HCT116 (cell line): ENCODE results near the gene PFDN5. TPM values are rescaled to one million over a fixed set of nuclear protein-coding genes. Genes with fewer than 3 reads are reported as not detected.
A peak's percentile ranks its signal among the peaks of the same experiment; 100 is the strongest.

Experiments used
- ATAC-seq: fragments of 200-7000 bp; cut with Tn5 transposase; 2 replicates; pipeline ENCODE4 v1.9.1; 2020; ENCODE audit warnings: mild to moderate bottlenecking, moderate library complexity
- BruUV-seq: library from RNA; stranded (reverse); fragments of 400-500 nt; replicated peaks from 2 replicates; lab custom pipeline; 2021; lab: Mats Ljungman, UMichigan
- CTCF ChIA-PET: fragments of 300-600 bp; sonication (Branson Sonifier 250); formaldehyde crosslinking; loops from one replicate; lab custom pipeline; 2021; ENCODE audit warnings: antibody characterized with exemption; lab: Charles Lee
- POLR2A ChIA-PET: fragments of 300-600, 350-600 bp; sonication (Branson Sonifier 250); formaldehyde crosslinking; loops from one replicate; lab custom pipeline; 2021; ENCODE audit warnings: antibody characterized with exemption; lab: Charles Lee
- RAD21 ChIA-PET, 2 experiments: fragments of 300-600 bp; sonication (Branson Sonifier 250); formaldehyde crosslinking; loops; one replicate each; lab custom pipeline; 2023; ENCODE audit warnings: low total read pairs in 2 of 2; ENCODE audit not compliant: uncharacterized antibody in 2 of 2, unreplicated experiment in 2 of 2, low non-redundant PET in 1 of 2; lab: Charles Lee
- DNase-seq: peaks from one replicate; pipeline ENCODE4 v3.0.0-alpha.2; 2010; ENCODE audit warnings: low read depth, low spot score
- H2AFZ ChIP-seq: fragments of 200-600 bp; shearing (Covaris generic), sonication (generic); 2 replicates; pipeline ENCODE4 v1.6.1; 2017; ENCODE audit warnings: low read depth, mixed run types, mixed read lengths, antibody characterized with exemption, low read length; ENCODE audit not compliant: poor library complexity, severe bottlenecking
- H3K27ac ChIP-seq: 2 replicates; pipeline ENCODE4 v1.5.1; 2012; ENCODE audit warnings: low read depth, low read length
- H3K27me3 ChIP-seq: fragments of 200-600 bp; sonication (generic); 2 replicates; pipeline ENCODE4 v1.6.1; 2016; ENCODE audit warnings: mixed run types, low read length, mixed read lengths; ENCODE audit not compliant: insufficient read depth
- H3K36me3 ChIP-seq, 2 experiments: fragments of 200-500 bp in 1 of 2; fragments of 200-600 bp in 1 of 2; sonication (Bioruptor generic) in 1 of 2; sonication (generic) in 1 of 2; 2 replicates each; pipeline versions ENCODE4 v1.5.1 to v1.6.1; 2014 to 2016; ENCODE audit warnings: low read length in 2 of 2, inconsistent platforms in 1 of 2, mixed read lengths in 1 of 2, mixed run types in 1 of 2; ENCODE audit not compliant: insufficient read depth in 2 of 2, control insufficient read depth in 1 of 2
- H3K4me1 ChIP-seq, 2 experiments: fragments of 200-600 bp in 1 of 2; sonication (generic) in 1 of 2; 2 replicates each; pipeline versions ENCODE4 v1.5.1 to v1.6.1; 2012 to 2017; ENCODE audit warnings: low read length in 2 of 2, inconsistent platforms in 1 of 2, mild to moderate bottlenecking in 1 of 2, mixed read lengths in 1 of 2, mixed run types in 1 of 2, moderate library complexity in 1 of 2; ENCODE audit not compliant: insufficient read depth in 2 of 2, control insufficient read depth in 1 of 2
- H3K4me2 ChIP-seq: fragments of 200-600 bp; sonication (generic); 2 replicates; pipeline ENCODE4 v1.6.1; 2017; ENCODE audit warnings: mixed run types, low read length, mixed read lengths
- H3K4me3 ChIP-seq, 2 experiments: fragments of 200-600 bp in 1 of 2; sonication (generic) in 1 of 2; replicated peaks in 1 of 2; 2 replicates each; pipeline ENCODE4 v1.5.1; 2011 to 2016; ENCODE audit warnings: low read length in 2 of 2, control low read depth in 1 of 2, low read depth in 1 of 2, mild to moderate bottlenecking in 1 of 2, mixed read lengths in 1 of 2, mixed run types in 1 of 2
- H3K79me2 ChIP-seq: fragments of 200-600 bp; sonication (generic); 2 replicates; pipeline ENCODE4 v1.6.1; 2017; ENCODE audit warnings: mild to moderate bottlenecking, mixed run types, low read length, moderate library complexity, mixed read lengths; ENCODE audit not compliant: insufficient read depth
- H3K9ac ChIP-seq: fragments of 200-600 bp; sonication (generic); 2 replicates; pipeline ENCODE4 v1.6.1; 2016; ENCODE audit warnings: low read length, mixed read lengths
- H3K9me2 ChIP-seq: fragments of 200-600 bp; sonication (generic), shearing (Covaris generic); 2 replicates; pipeline ENCODE4 v1.6.1; 2017; ENCODE audit warnings: mixed run types, mild to moderate bottlenecking, moderate library complexity; ENCODE audit not compliant: insufficient read depth
- H3K9me3 ChIP-seq, 2 experiments: fragments of 200-500 bp in 1 of 2; fragments of 200-600 bp in 1 of 2; sonication (Bioruptor generic) in 1 of 2; sonication (generic) in 1 of 2; 2 replicates each; pipeline ENCODE4 v1.6.1; 2014 to 2017; ENCODE audit warnings: low read length in 2 of 2, mixed read lengths in 2 of 2, inconsistent platforms in 1 of 2, low read depth in 1 of 2, mild to moderate bottlenecking in 1 of 2, mixed run types in 1 of 2, moderate library complexity in 1 of 2; ENCODE audit not compliant: control insufficient read depth in 1 of 2, insufficient read depth in 1 of 2
- H4K20me1 ChIP-seq: fragments of 200-600 bp; sonication (generic), shearing (Covaris generic); 2 replicates; pipeline ENCODE4 v1.6.1; 2017; ENCODE audit warnings: mixed run types, mild to moderate bottlenecking, moderate library complexity; ENCODE audit not compliant: insufficient read depth
- CBX3 ChIP-seq: IDR thresholded peaks from 2 replicates; pipeline ENCODE4 v1.6.1; 2012; ENCODE audit warnings: low read depth
- CTCF ChIP-seq, 3 experiments: fragments of 200-600 bp in 1 of 3; sonication (generic) in 1 of 3; IDR thresholded peaks in 2 of 3; conservative IDR thresholded peaks in 1 of 3; 2 replicates each; pipeline ENCODE4 v1.5.1; 2012 to 2017; ENCODE audit warnings: low read depth in 2 of 3, low read length in 2 of 3, antibody characterized with exemption in 1 of 3, borderline replicate concordance in 1 of 3, control low read depth in 1 of 3, mild to moderate bottlenecking in 1 of 3, mixed read lengths in 1 of 3, mixed run types in 1 of 3, moderate library complexity in 1 of 3; ENCODE audit not compliant: insufficient read depth in 1 of 3
- ELF1 ChIP-seq: IDR thresholded peaks from 2 replicates; pipeline ENCODE4 v1.6.1; 2012; ENCODE audit warnings: low read depth, borderline replicate concordance
- JUND ChIP-seq: IDR thresholded peaks from 2 replicates; pipeline ENCODE4 v1.6.1; 2012
- MAX ChIP-seq: IDR thresholded peaks from 2 replicates; pipeline ENCODE4 v1.6.1; 2012
- POLR2A ChIP-seq: IDR thresholded peaks from 2 replicates; pipeline ENCODE4 v1.7.0; 2011; ENCODE audit warnings: borderline replicate concordance; ENCODE audit not compliant: insufficient read depth, insufficient read length; ENCODE audit errors: extremely low read depth
- POLR2AphosphoS5 ChIP-seq: IDR thresholded peaks from 2 replicates; pipeline ENCODE4 v1.6.1; 2011; ENCODE audit warnings: mild to moderate bottlenecking, low read depth, low read length, moderate library complexity
- SIN3A ChIP-seq: IDR thresholded peaks from 2 replicates; pipeline ENCODE4 v1.6.1; 2012; ENCODE audit warnings: low read depth
- SRF ChIP-seq: IDR thresholded peaks from 2 replicates; pipeline ENCODE4 v1.6.1; 2012; ENCODE audit warnings: low read depth
- TCF7L2 ChIP-seq: IDR thresholded peaks from 2 replicates; pipeline ENCODE4 v1.7.0; 2011; ENCODE audit warnings: borderline replicate concordance, inconsistent platforms; ENCODE audit not compliant: insufficient read depth, insufficient read length; ENCODE audit errors: extremely low read depth
- YY1 ChIP-seq: IDR thresholded peaks from 2 replicates; pipeline ENCODE4 v1.6.1; 2011; ENCODE audit warnings: low read length, low read depth, moderate library complexity, mild to moderate bottlenecking; ENCODE audit not compliant: insufficient replicate concordance; ENCODE audit errors: extremely low read depth
- intact Hi-C: fragments of 100-400 bp; cut with micrococcal nuclease; formaldehyde crosslinking; loops from 2 replicates; pipeline ENCODE4 v1.10.0; 2022
- total RNA-seq: library from RNA; stranded (reverse); gene quantifications from one replicate; pipeline ENCODE4 v1.2.1, GENCODE V29; 2021; ENCODE audit not compliant: unreplicated experiment

PFDN5 gene
- total RNA-seq, 1 experiment from 2014 or later: 318 TPM

GRCh38 chr12:53299101-53299453 lies 3.7 kb downstream of the PFDN5 start:
- Histone ChIP-seq H3K4me1 (peaks cover 27 to 51% of the 10 kb centered on the region in 2 experiments), H3K36me3 (peaks cover 17 to 33% of the 10 kb centered on the region in 2 experiments), H3K4me2 (peak overlapping the region; percentile 88), H3K9me2 (no peaks in the 10 kb centered on the region), H3K27me3 (no peaks in the 10 kb centered on the region), H3K9me3 (no peaks in the 10 kb centered on the region), H4K20me1 (no peaks in the 10 kb centered on the region), H3K27ac (peak overlapping the region; percentile 90), H3K4me3 (peak overlapping the region; percentile 82 to 95), H3K79me2 (peaks cover 73% of the 10 kb centered on the region), H2AFZ (no peak overlapping the region), H3K9ac (peak overlapping the region; percentile 93)
- BruUV-seq: no TSS peak
- peak; percentile 7; the same call in 1 of the 2 replicates for ATAC-seq
- peak; percentile 29 for DNase-seq
- intact Hi-C loops: no loop called here
- POLR2A ChIA-PET: interaction anchor here (1.4 kb wide), 1 partner anchor 22 kb away, joined by 6 read pairs; the partner anchor contains the start of gene AAAS
- RAD21 ChIA-PET: interaction anchor here in 1 of 2 experiments (0.5 to 1.0 kb wide), 2 partner anchors 85 to 205 kb away, joined by 4 to 5 read pairs; no protein-coding TSS in a partner anchor
- peak; percentile 19; the same call in 1 of the 2 replicates for TF ChIP-seq JUND
- no peak for TF ChIP-seq CTCF (IDR thresholded peaks at IDR 0.05 in 2 of 3, conservative IDR thresholded peaks at IDR 0.05 in 1 of 3; ENCODE audit: borderline replicate concordance in 1 of 3, insufficient read depth in 1 of 3, low read depth in 2 of 3, low read length in 2 of 3)
- CTCF ChIA-PET: interaction anchor here (0.6 to 2.3 kb wide), 6 partner anchors 22 to 202 kb away, joined by 3 to 11 read pairs (median 5); partner anchors contain the start of genes AAAS, CSAD, TARBP2 and ZNF740

- ChIA-PET CTCF (interaction anchor here (0.6 to 2.3 kb wide), 6 partner anchors 22 to 201 kb away, joined by 3 to 11 read pairs (median 5); partner anchors contain the start of genes AAAS, CSAD, TARBP2 and ZNF740), RAD21 (interaction anchor here in 1 of 2 experiments (1.0 kb wide), 1 partner anchor 86 kb away, joined by 4 read pairs; no protein-coding TSS in a partner anchor)
- Histone ChIP-seq H4K20me1 (no peaks in the 10 kb centered on the region), H3K36me3 (peaks cover 17 to 33% of the 10 kb centered on the region in 2 experiments), H3K27ac (peak within 1 kb of the TSS; percentile 90), H3K4me3 (peak within 1 kb of the TSS; percentile 82 to 95)
- DNase-seq: peak; percentile 80
- intact Hi-C loops: no loop called here
- ATAC-seq: peak; percentile 80
- TF ChIP-seq POLR2A (peak; percentile 57), SIN3A (peak; percentile 67; the same call in 1 of the 2 replicates), SRF (no peak), YY1 (peak; percentile 55), CBX3 (no peak), TCF7L2 (no peak), ELF1 (peak; percentile 72; the same call in 1 of the 2 replicates), MAX (peak; percentile 83), POLR2AphosphoS5 (peak; percentile 82), CTCF (IDR thresholded peaks at IDR 0.05 in 2 of 3, conservative IDR thresholded peaks at IDR 0.05 in 1 of 3; ENCODE audit: borderline replicate concordance in 1 of 3, insufficient read depth in 1 of 3, low read depth in 2 of 3, low read length in 2 of 3) (peak in 1 of 3 experiments; percentile 27; a peak in 3 of 6 replicates)
- TF ChIP-seq, all 23 proteins: peak for 7
- Histone ChIP-seq H3K27me3 (no peaks in the 10 kb centered on the region), H3K79me2 (peaks cover 74% of the 10 kb centered on the region), H3K9me2 (no peaks in the 10 kb centered on the region), H3K9me3 (no peaks in the 10 kb centered on the region), H3K4me1 (peaks cover 27 to 50% of the 10 kb centered on the region in 2 experiments), H3K4me2 (peak within 1 kb of the TSS; percentile 88), H3K9ac (peak within 1 kb of the TSS; percentile 93), H2AFZ (no peak within 1 kb of the TSS)
- no TSS peak for BruUV-seq
- POLR2A ChIA-PET: interaction anchor here (1.4 kb wide), 1 partner anchor 22 kb away, joined by 6 read pairs; the partner anchor contains the start of gene AAAS
Measured at GRCh38 chr12:53299454-53300180, 4.3 kb downstream of the PFDN5 start, which contains the start of gene MYG1. Gene MYG1 (plus strand): TSS chr12:53299695. CDS start chr12:53299738, 43 bp downstream.
